ENCODE measurements around the gene CARNS1.

DNA sequence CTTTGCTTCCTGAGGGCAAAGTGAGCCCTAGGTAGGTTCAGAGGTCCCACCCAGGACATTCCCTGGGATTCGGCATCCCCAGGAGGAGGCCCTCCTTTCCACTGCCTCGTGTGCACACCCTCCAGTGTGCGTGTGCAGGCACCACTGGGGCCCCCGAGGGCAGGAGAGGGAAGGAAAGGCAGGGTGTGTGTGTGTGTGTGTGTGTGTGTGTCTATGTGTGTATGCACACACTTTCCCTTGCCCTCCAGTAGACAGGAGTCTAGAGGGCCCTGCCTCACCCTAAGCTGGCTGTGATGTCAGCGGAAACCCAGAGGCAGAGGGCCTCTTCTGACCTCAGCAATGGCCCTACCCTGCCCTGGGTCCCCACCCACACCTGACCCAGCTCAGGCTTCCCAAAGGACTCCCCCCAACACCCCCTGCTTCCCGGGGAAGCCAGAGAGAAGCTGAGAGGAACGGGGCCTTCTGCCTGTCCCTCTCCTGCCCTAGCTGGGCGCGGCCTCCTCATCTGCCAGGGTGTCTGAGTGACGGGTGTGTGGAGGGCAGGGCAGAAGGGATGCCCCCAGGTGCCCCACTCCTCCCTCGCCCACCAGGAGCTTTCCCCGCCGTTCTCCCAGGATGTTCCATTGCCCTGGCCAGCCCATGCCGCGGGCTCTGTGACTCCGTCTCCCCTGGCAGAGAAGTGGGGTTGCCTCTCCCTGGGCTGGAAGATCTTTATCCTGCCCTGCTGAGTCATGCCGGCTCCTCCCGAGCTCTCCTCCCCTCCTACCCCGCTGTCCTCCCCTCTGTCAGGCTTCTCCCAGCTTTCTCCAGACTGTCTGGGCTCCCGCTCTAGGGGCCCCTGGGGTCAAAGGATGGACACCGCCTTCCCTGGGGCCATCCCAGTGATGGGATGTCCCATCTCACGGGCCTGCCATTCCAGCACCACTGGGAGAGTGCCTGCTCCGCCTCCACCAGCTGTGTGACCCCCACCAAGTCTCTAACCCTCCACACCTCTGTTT, 36.1 kb upstream of the CARNS1 start:
- TF ChIP-seq, protein P1, sequence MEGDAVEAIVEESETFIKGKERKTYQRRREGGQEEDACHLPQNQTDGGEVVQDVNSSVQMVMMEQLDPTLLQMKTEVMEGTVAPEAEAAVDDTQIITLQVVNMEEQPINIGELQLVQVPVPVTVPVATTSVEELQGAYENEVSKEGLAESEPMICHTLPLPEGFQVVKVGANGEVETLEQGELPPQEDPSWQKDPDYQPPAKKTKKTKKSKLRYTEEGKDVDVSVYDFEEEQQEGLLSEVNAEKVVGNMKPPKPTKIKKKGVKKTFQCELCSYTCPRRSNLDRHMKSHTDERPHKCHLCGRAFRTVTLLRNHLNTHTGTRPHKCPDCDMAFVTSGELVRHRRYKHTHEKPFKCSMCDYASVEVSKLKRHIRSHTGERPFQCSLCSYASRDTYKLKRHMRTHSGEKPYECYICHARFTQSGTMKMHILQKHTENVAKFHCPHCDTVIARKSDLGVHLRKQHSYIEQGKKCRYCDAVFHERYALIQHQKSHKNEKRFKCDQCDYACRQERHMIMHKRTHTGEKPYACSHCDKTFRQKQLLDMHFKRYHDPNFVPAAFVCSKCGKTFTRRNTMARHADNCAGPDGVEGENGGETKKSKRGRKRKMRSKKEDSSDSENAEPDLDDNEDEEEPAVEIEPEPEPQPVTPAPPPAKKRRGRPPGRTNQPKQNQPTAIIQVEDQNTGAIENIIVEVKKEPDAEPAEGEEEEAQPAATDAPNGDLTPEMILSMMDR (IDR thresholded peaks at IDR 0.05), result no peak
- TF ChIP-seq POLR2A (IDR thresholded peaks at IDR 0.05), result no peak
